Occipital lobe (tissue), 2 donors: ENCODE data around the gene S100A9. TPM values are rescaled to one million over a fixed set of nuclear protein-coding genes. Genes with fewer than 3 reads are reported as not detected.
"Not testable (repeated sequence)": the region's sequence is repeated elsewhere in the genome, so short reads cannot be mapped to it uniquely, and the experiment has no call there.

ENCODE experiments used
- DNase-seq: peaks from one replicate; lab custom pipeline; 2025; lab: John Stamatoyannopoulos, UW
- total RNA-seq: library from RNA; depleted of rRNA; stranded (reverse); fragments of >200 nt; gene quantifications from one replicate; pipeline ENCODE4 v1.2.3, GENCODE V29; 2014

S100A9 gene
- total RNA-seq: 26.5 TPM

GRCh38 chr1:153357853-153358690 lies at the start of gene S100A9:
TSS of gene S100A9 (plus strand) at chr1:153357854. CDS start at chr1:153358284, 430 bp downstream.
- no peak for DNase-seq

GRCh38 chr1:153308540-153308939 lies 49.1 kb upstream of the S100A9 start:
- DNase-seq: no peak

- no peak for DNase-seq
These were observed 48.2 kb upstream of the S100A9 start for GRCh38 chr1:153309441-153309840.

DNA sequence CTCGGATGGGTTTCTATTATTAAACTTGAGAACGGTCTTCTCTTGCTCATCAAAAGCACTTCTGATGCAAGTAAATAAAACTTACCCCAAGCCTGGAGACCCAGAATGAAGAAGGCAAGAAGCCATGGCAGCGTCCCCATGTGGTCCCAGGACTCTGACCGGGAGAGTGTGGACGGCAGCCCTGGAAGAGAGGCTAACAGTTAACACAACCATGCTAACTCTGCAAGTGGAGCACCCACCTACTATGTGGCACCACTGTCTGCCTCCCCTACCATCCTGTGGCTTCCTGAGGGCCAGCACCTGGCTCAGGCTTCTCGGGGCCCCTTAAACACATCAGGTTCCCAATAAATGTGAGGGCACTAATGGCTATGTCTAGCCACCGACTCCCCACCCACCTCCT lies 47.1 kb upstream of the S100A9 start:
- DNase-seq: no peak

DNA sequence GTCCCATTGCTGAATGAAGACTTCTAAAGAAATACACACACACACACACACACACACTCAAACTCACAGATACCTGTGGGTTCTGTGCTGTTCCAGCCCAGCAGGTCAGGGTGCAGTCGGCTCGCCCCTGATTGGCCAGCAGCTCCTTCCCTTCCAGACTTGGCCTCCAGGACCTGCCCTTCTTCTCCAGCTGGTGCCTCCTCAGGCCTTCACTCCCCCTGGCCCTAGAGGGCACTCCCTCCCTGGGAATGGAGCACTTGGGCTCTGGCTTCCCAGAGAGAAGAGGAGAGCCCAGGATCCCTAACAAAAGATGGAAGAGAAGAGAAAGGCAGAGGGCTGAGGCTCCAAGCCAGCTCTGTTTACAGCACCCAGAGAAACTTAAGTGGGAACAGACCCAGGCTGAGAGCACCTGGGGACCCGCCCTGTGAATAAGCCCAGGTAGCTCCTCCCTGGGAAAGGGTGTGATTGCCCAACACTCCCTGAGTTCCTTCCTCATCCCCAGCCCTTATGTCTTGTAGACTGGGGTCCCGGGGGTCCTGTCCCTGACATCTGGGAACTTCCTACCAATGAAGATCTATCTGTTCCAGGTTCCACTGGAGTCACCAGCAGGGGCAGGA lies 45.0 kb upstream of the S100A9 start, which contains the start of gene PGLYRP3:
Gene PGLYRP3, minus strand, starts transcription at position 383 of the 617 bp plus-strand sequence. CDS start 2,287 bp downstream, outside the sequence.
- no peak for DNase-seq

DNA sequence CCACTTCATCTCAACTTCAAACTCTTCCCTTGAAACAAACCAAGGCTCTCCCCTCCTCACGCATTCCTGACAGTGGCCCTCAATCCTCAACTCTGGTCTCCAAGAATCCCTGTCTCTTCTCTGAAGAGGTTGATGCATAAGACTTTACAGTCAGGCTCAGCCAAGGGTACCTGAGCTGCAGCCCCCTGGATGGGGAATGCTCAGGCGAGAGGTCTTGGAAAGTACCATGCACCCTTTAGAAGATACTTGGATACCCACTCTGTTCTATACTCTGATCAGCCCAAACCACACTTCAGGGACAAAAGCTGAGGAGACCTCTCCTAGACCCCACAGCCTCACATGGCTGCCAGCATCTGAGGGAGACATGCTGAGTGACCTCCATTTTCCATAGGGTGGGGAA lies 44.4 kb upstream of the S100A9 start:
- no peak for DNase-seq

GRCh38 chr1:153314388-153314787 lies 43.3 kb upstream of the S100A9 start:
- not testable (repeated sequence) for DNase-seq

DNA sequence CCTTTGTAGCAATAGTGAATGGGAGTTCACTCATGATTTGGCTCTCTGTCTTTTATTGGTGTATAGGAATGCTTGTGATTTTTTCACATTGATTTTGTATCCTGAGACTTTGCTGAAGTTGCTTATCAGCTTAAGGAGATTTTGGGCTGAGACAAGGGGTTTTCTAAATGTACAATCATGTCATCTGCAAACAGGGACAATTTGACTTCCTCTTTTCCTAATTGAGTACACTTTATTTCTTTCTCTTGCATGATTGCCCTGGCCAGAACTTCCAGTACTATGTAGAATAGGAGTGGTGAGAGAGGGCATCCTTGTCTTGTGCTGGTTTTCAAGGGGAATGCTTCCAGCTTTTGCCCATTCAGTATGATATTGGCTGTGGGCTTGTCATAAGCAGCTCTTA lies 41.6 kb upstream of the S100A9 start:
- DNase-seq: not testable (repeated sequence)

GRCh38 chr1:153318145-153318544 lies 39.5 kb upstream of the S100A9 start:
- DNase-seq: not testable (repeated sequence)

DNA sequence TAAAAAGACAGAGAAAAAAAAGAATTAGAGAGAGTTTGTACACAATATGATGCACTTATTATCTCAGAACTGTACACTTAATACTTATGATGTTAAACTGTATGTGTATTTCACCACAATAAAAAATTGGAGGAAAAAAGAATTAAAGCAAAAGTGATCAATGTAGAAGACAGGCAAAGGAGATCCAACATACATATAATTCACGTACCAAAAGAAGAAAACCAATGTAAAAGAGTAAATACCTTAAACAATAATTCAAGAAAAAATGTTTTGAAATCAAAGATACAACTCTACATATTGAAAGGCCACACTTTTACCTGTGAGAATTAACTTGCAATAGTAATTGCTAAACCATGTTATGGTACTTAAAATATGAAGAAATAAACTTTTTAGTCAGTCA lies 35.1 kb upstream of the S100A9 start:
- DNase-seq: no peak

DNA sequence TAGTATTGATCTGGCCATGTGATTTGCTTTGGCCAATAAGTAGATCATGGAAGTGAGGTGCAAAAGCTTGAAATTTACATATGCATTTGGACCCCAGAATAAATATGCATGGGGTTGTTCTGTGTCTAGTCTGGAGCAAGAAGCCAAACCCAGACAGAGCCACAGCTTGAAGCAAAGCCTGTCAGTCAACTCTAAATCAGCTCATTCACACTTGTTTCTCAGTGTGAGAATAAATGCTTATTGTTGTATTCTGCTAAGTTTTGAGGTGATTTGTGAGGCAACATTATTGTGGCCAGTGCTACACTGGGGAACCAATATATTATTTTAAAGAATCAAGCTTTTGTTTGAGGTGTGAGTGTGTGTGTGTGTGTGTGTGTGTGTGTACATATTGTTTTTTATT lies 32.7 kb upstream of the S100A9 start:
- DNase-seq: no peak

DNA sequence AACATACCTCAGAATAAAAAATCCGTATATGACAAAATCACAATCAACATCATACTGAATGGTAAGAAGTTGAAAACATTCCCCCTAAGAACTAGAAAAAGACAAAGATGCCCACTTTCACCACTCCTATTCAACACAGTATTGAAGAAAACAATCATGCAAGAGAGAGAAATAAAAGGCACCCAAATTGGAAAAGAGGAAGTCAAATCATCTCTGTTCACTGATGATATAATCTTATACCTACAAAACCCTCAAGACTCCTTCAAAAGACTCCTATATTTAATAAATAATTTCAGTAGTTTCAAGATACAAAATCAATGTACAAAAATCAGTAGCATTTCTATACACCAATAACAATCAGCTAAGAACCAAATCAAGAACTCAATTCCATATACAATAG lies 23.8 kb upstream of the S100A9 start:
- DNase-seq: no peak

GRCh38 chr1:153336650-153337049 lies 21.0 kb upstream of the S100A9 start:
- no peak for DNase-seq

DNA sequence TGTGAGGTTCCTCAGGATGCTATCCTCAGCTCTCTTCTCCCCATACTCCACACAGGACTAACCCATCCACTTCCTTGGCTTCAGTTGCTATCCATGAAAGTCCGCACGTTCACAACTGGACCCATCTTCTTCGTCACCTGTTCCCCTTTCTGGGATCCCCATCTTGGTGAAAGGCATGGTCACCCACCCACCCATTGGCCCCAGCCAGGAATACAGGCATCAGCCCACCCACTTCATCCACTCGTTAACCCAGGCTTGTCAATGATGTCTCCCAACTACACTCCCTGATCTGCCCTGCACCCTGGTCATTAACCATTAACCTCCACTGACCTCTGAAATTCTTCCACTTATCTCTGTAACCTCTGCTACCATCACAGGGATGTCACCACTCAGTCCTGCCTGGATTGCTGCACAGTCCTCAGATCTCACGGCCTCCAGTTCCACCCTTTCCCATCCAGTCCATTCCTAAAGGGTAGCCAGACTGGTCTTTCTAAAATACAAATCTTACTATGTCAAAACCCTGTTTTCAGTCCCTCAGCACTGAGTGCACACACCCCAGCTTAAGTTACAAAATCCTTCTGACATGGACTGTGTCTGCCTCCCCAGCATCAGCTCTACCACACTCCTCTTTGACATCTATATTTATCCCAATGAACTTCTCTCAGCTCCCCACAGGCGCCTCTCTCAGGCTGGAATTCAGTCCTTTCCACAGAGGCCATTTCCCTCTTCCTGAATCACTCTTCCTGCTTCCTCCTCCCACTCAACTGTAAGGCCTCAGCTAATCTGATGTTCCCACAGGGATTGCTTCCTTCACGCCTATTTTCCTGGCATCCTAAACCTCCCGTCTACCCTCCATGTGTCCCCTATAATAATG lies 19.4 kb upstream of the S100A9 start:
- no peak for DNase-seq

DNA sequence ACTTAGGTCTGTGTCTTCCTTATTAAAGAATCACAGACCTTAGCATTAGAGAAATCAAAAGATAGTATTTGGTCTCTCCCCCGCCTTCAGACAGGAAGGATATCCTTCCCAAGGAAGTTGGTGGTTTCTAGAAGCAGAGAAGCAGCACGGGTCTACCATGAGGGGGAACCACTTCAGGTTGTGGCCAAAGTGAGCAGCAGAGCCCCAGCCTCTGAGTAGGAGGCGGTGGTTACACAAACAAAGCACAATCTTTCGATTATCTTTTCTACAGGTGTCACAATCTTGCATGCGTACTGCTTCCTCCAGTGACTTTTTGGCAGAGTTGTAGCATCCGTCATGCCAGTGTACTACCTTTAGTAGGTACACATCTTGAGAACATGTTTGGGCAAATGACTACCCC lies 17.9 kb upstream of the S100A9 start:
- DNase-seq: no peak

GRCh38 chr1:153340356-153340755 lies 17.3 kb upstream of the S100A9 start:
- DNase-seq: no peak

DNA sequence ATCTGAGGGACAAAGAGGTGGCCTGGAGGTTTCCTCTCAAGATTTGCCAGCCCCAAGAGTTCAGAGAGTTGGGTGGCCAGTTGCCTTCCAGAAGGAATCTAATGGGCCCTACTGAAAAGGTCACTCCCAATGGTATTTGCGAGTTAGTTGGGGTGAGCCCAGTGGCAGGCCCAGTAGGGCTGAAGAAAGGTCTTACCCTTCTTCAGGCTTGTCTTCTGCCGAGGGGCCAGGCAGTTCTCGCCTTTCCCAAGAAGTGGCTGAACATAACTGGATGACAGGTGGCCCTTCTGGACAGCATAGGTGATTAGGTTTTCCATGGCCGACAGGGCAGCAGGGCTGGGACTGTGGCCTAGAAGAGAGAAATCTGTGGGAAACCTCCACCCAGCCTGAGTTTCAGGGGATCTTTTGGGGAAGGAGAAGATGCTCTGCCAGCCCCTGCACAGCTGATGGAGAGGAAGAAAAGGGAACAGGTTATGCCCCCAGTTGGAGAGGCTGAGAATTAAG lies 16.2 kb upstream of the S100A9 start:
- DNase-seq: no peak

DNA sequence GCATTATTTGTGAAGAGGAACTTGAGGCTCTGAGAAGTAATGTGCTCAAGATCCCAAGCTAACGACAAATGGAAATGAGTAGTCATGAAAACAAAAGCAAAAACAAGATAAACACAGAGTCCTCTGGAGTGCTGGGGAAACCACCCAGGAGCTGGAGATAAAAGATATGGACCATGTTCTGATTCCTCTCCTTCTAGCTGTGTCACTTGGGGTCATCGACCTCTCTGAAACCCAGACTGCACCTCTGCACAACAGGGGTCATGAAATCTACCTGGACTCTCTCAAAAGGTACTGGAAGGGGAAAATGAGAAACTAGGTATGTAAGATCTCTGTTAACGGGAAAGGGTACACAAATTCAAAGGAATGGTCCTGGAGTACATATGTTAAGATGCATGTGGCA lies 15.5 kb upstream of the S100A9 start:
- DNase-seq: no peak

DNA sequence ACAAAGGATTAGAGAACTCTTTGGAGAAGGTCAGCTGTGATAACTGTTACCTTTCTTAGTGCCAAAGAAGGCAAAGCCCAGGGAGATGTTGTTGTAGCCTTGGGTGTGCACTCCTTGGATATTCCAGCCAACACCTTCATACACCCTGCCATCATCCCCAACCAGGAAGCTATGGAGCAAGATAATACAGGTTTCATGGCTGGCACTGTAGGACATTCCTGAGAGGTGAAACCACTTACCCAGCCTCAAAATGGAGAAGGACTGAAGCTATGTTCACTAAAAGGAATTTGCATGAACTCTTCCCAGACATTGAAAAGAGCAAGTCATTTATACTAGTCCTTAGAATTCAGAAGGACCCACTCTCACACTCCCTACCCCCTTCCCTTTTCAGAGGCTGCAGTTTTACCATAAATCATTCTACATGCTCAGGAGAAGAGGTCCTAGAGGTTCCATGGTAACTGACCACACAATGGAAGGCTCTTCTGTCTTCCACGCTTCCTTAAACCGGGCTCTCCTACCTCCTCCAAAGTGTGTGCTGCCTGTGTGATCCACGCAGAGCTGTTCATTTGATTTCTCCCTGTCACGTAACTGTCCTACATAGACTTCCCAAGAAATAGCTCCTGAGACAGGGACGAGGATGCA lies 14.5 kb upstream of the S100A9 start:
- no peak for DNase-seq

GRCh38 chr1:153343811-153344717 lies 13.6 kb upstream of the S100A9 start:
- DNase-seq: no peak
